Measurements from ENCODE around the gene DTX3L. TPM values are rescaled to one million over a fixed set of nuclear protein-coding genes. Genes with fewer than 3 reads are reported as not detected.
A peak's percentile ranks its signal among the peaks of the same experiment; 100 is the strongest.

The DTX3L gene
- total and polyA plus RNA-seq, 9 of the 15 experiments (the other 6 are each of a cell fraction or from before 2014, with no cell fraction given), result 2.3 to 6.5 (median 3.0) TPM

DNA sequence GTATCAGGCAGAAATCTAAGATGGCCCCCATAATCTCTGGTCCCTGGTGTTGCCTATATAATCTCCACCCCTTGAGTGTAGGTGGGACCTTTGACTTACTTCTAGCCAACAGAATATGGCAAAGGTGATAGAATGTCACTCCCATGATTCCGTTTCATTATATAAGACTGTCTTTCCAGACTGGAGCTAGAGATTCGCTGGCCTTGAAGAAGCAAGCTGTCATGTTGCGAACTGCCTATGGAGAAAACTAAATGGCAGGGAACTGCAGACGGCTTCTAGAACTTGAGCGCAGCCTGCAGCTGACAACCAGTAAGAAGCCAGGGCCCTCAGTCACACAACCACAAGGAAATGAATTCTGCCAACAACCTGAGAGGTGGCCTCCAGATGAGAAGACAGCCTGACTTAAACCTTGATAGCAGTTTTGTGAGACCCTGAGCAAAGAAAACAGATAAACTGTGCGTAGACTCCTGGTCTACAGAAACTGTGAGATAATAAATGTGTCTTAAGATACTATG, 47.2 kb upstream of the DTX3L start (continued):
- TF ChIP-seq, protein P1, sequence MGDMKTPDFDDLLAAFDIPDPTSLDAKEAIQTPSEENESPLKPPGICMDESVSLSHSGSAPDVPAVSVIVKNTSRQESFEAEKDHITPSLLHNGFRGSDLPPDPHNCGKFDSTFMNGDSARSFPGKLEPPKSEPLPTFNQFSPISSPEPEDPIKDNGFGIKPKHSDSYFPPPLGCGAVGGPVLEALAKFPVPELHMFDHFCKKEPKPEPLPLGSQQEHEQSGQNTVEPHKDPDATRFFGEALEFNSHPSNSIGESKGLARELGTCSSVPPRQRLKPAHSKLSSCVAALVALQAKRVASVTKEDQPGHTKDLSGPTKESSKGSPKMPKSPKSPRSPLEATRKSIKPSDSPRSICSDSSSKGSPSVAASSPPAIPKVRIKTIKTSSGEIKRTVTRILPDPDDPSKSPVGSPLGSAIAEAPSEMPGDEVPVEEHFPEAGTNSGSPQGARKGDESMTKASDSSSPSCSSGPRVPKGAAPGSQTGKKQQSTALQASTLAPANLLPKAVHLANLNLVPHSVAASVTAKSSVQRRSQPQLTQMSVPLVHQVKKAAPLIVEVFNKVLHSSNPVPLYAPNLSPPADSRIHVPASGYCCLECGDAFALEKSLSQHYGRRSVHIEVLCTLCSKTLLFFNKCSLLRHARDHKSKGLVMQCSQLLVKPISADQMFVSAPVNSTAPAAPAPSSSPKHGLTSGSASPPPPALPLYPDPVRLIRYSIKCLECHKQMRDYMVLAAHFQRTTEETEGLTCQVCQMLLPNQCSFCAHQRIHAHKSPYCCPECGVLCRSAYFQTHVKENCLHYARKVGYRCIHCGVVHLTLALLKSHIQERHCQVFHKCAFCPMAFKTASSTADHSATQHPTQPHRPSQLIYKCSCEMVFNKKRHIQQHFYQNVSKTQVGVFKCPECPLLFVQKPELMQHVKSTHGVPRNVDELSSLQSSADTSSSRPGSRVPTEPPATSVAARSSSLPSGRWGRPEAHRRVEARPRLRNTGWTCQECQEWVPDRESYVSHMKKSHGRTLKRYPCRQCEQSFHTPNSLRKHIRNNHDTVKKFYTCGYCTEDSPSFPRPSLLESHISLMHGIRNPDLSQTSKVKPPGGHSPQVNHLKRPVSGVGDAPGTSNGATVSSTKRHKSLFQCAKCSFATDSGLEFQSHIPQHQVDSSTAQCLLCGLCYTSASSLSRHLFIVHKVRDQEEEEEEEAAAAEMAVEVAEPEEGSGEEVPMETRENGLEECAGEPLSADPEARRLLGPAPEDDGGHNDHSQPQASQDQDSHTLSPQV (IDR thresholded peaks at IDR 0.05), result 0 out of 2 replicates have a peak, but pooled peaks have one; percentile 35
- TF ChIP-seq EHMT2 (IDR thresholded peaks at IDR 0.05) (0 out of 2 replicates have a peak, but pooled peaks have one; percentile 11), RAD21 (CRISPR knock-in tag; conservative IDR thresholded peaks at IDR 0.05 in 1 of 2, IDR thresholded peaks at IDR 0.05 in 1 of 2) (peak in 1 of 2 experiments; percentile 44; a peak in 2 of 4 replicates), PRPF4 (IDR thresholded peaks at IDR 0.05; ENCODE audit: insufficient read depth, low read depth, low read length, poor library complexity, severe bottlenecking) (no peak), FOXJ2 (tag; IDR thresholded peaks at IDR 0.05) (0 out of 2 replicates have a peak, but pooled peaks have one; percentile 20), ZNF347 (CRISPR knock-in tag; IDR thresholded peaks at IDR 0.05; ENCODE audit: low read depth) (no peak), ZNF449 (CRISPR knock-in tag; IDR thresholded peaks at IDR 0.05) (no peak), ZNF584 (CRISPR knock-in tag; IDR thresholded peaks at IDR 0.05; ENCODE audit: low read depth) (no peak), NFYB (IDR thresholded peaks at IDR 0.05; ENCODE audit: extremely low read depth, insufficient read length) (peak; percentile 23)
- TF ChIP-seq, protein P2, sequence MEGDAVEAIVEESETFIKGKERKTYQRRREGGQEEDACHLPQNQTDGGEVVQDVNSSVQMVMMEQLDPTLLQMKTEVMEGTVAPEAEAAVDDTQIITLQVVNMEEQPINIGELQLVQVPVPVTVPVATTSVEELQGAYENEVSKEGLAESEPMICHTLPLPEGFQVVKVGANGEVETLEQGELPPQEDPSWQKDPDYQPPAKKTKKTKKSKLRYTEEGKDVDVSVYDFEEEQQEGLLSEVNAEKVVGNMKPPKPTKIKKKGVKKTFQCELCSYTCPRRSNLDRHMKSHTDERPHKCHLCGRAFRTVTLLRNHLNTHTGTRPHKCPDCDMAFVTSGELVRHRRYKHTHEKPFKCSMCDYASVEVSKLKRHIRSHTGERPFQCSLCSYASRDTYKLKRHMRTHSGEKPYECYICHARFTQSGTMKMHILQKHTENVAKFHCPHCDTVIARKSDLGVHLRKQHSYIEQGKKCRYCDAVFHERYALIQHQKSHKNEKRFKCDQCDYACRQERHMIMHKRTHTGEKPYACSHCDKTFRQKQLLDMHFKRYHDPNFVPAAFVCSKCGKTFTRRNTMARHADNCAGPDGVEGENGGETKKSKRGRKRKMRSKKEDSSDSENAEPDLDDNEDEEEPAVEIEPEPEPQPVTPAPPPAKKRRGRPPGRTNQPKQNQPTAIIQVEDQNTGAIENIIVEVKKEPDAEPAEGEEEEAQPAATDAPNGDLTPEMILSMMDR (IDR thresholded peaks at IDR 0.05 in 2 of 3, conservative IDR thresholded peaks at IDR 0.05 in 1 of 3; ENCODE audit: insufficient read depth in 2 of 3, low read depth in 1 of 3, low read length in 3 of 3), result peak in 2 of 3 experiments; percentile 10 to 30; a peak in 2 of 6 replicates

Measured in K562 (cell line).